ENCODE results near the gene SMIM10L1. TPM values are rescaled to one million over a fixed set of nuclear protein-coding genes. Genes with fewer than 3 reads are reported as not detected.

SMIM10L1 gene
- 5.7 and 8.3 TPM in 2 replicates for total RNA-seq

GRCh38 chr12:11171145-11171968, at the start of gene SMIM10L1:
TSS of gene SMIM10L1 (plus strand) at chr12:11171194. CDS start at chr12:11171357, 163 bp downstream.

DNA sequence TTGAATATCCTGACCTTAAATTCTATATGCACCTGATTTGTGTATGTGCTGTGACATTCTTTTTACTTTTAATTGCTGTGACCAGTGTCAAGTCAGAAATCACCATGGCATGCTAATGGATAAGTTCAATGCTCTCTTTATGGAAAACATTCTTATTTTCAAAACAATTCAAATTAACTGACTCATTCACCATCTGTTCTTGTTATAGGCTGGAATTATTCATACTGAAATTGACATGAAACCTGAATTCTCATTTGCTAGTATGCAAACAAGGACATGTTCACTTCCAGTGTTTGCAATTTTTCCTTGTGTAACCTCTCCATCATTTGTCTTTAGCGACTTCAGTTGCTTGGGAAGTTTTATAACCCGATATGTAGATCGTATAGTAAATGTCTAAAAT, 36.7 kb upstream of the SMIM10L1 start, which contains the start of gene TAS2R30:
TAS2R30 (minus strand) TSS at position 340 of the 400 bp plus-strand sequence. CDS start 400 bp downstream, outside the sequence.

GRCh38 chr12:11186837-11187236, 15.8 kb downstream of the SMIM10L1 start, which contains the start of gene TAS2R42:
TSS of gene TAS2R42 (minus strand) at chr12:11186937. CDS start at chr12:11186937, 0 bp downstream.

Other genes with a start within 250 kb of the SMIM10L1 start
- 0.29 TPM in 1 of 2 replicates, not detected in the other for gene PRH2, start 242.0 kb upstream of the SMIM10L1 start, total RNA-seq
- gene TAS2R14, start 231.9 kb upstream of the SMIM10L1 start, total RNA-seq, result 3.3 and 4.4 TPM in 2 replicates
- 3.9 and 4.6 TPM in 2 replicates for gene TAS2R50, start 184.3 kb upstream of the SMIM10L1 start, total RNA-seq
- 3.3 and 6.4 TPM in 2 replicates for gene TAS2R20, start 172.9 kb upstream of the SMIM10L1 start, total RNA-seq
- gene TAS2R19, start 148.6 kb upstream of the SMIM10L1 start, total RNA-seq, result 4.9 and 8.5 TPM in 2 replicates
- 7.3 and 7.7 TPM in 2 replicates for gene TAS2R31, start 139.8 kb upstream of the SMIM10L1 start, total RNA-seq
- 2.6 and 3.5 TPM in 2 replicates for gene TAS2R46, start 108.9 kb upstream of the SMIM10L1 start, total RNA-seq
- gene TAS2R43, start 78.9 kb upstream of the SMIM10L1 start, total RNA-seq, result 6.3 TPM in 1 of 2 replicates, not detected in the other
- 7.4 and 9.2 TPM in 2 replicates for gene TAS2R30, start 36.5 kb upstream of the SMIM10L1 start, total RNA-seq
- not detected in 2 replicates for gene TAS2R42, start 15.7 kb downstream of the SMIM10L1 start, total RNA-seq
- not detected in 2 replicates for gene PRB3, start 98.5 kb downstream of the SMIM10L1 start, total RNA-seq
- gene PRB4, start 139.2 kb downstream of the SMIM10L1 start, total RNA-seq, result not detected in 2 replicates
- not detected in 2 replicates for gene PRB2, start 224.4 kb downstream of the SMIM10L1 start, total RNA-seq

Data from placental pericyte (primary cell).